ENCODE data around the gene TMEM270.

GRCh38 chr7:73834626-73835191 lies 26.2 kb upstream of the TMEM270 start:
- TF ChIP-seq POLR2A (IDR thresholded peaks at IDR 0.05) (no peak), CTCF (IDR thresholded peaks at IDR 0.05) (no peak), EP300 (IDR thresholded peaks at IDR 0.05) (no peak)
